GM19025 (cell line): ENCODE results near the gene SLK.

Source experiments
- ATAC-seq: cut with Tn5 transposase; IDR thresholded peaks from one replicate; pipeline ENCODE4 v1.9.1; 2021; ENCODE audit warnings: mild to moderate bottlenecking, low read depth, moderate library complexity; ENCODE audit not compliant: unreplicated experiment

SLK gene

GRCh38 chr10:104031631-104032030 is 64.7 kb downstream of the SLK start:
- ATAC-seq: no peak

GRCh38 chr10:104032144-104032775 is 65.3 kb downstream of the SLK start:
- no peak for ATAC-seq

DNA sequence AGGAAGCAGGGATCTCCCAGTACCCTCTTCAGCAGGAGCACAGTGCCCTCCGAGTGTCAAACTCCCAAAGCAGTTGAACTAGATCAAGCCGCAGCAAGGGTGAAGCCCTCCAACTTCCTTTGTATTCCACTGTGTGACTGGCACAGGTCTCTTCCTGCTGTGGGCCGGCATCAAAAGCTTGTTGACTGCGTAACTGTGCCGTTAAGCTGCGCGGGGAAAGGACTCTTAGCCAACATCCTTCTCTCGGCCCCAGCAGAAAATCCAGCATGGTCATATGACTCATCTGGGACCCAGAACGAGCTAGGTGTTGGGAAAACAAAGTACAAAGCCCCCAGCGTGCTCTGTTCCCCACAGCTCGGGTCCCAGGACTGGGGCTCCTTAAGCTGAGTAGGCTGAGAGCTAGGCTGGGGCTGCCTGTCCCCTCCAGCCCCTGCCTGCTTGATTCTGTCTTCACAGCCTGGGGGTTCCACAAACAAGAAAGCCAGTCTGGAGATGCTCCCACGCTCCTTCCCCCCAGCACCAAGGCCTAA is 66.5 kb downstream of the SLK start:
- ATAC-seq: no peak

DNA sequence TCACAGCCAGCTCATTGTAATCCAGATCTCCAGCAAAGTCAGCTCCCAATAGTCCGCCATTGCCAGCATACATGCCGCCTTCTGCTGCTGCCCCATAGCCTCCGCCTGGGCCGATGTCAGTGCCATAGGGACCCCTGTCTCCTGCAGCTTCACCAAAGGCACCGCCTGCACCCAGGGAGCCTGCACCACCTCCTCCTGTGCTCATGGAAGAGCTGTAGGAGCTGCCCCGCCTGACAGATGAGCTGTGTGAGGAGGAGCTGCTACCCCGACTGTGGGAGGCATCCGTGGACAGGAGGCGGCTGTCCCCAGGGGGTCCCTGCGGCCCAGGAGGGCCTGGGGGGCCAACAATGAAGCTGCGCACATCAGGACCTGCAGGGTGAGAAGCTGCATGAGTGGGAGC is 67.0 kb downstream of the SLK start:
- ATAC-seq: no peak

DNA sequence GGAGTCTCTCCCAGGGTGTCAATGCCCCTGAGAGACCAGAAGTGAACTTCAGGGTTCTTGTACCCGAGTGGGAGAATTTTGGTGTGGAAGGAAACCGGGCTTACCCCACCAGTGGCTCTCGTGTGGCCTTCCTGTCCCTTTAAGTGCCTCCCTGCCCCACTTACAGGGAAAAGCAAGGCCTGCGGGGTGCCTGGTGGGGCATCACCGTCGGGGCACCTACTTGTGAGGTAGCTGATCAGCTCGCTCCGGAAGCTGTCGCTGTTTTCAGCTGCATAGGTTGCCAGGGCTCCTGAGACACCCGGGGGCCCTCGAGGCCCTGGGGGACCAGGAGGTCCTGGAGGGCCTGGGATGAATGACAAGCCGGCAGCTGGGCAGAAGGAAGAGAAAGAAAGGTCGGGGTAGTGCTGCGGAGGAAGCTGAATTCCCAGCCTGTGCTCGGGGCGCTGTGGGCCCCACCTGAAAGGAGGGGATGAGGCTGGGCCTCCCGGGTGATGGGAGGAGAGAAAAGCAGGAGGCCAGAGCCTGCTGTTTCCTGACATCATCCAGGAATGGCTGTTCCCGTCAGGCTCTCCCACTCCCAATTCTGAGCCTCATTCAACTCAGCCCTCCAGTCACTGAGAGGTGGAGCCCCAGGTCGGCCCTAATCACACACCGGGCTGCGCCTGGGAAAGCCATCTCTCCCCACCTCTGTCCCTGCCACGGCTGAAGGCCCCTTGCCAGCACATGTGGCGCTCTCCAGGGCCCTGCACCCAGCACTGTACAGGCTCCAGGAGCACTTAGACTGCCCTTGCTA is 67.7 kb downstream of the SLK start:
- no peak for ATAC-seq

DNA sequence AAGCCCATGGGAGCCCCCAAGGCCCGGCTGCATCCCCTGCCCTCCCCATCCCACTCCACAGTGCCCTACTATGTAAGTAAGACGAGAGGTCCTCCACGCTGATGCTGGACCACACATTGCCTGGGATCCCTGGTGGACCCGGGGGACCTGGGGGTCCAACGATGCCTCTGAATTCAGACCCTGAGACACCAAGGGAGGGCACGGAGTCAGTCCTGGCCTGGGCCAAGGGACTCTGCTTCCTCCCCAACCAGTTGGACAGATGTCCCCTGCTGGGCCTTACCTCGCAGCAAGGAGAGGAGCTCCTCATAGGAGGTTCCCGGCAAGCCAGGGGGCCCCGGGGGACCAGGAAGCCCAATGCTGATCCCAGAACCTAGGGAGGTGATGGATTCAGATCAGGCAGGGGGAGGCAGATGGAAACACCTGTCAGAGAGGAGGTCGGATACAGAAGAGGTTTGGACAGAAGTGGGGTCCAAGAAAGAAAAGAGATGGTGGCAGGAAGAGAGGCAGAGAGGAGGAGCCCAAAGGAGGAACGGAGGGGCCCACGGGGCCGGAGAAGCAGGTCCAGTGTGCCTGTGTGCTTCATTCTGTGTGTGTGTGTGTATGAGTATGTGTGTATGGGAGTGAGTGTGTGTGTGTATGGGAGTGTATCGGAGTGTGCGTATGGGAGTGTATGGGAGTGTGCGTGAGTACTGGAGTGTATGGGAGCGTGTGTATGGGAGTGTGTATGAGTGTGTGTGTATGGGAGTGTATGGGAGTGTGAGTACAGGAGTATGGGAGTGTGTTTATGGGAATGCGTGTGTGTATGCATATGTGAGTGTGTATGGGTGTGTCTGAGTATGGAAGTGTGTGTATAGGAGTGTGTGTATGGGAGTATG is 68.5 kb downstream of the SLK start:
- no peak for ATAC-seq

DNA sequence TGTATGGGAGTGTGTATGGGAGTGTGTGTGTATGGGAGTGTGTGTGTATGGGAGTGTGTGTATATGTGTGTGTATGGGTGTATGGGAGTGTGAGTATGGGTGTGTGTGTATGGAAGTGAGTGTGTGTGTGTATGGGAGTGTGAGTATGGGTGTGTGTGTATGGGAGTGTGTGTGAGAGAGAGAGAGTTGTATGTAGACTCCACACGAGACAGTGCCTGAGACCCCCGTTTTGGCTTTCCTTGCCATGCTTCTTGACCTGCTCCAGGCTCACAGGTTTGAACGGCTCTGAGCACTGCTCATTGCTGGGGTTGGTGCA is 69.1 kb downstream of the SLK start:
- ATAC-seq: no peak

DNA sequence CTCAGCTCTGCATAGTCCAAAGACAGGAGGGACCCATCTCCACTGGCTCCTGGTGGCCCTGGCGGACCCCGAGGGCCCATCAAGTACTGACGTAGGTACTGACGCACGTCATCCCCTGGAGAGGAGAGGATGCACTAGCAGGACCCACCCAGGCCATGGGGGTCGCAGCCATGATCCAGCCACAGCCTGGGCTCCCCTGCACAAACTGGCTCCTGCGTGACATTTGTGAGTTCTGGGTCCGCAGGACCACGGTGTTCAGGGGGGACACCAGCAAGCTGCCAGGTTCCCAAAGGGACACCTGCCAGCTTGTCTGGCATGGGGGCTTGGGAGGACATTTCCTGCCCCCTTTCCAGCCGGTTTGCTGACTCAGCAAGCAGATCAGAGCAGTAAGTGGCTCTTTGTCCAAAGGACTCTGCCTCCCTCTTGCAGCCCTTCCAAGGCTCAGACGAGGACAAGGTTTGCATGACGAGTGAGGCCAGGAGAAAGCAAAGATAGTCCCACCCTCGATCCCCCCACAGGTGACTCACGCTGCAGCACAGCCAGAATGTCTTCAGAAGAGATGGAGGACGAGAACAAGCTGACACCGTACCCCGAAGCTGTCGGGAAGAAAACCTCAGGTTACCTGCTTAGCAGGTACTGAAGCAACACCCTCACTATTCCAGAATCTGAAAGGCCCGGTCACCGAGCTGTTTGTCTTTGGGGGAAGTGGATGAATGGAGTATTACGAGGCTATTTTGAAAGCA is 69.7 kb downstream of the SLK start:
- no peak for ATAC-seq

- ATAC-seq: no peak
Measured at GRCh38 chr10:104037261-104037951, 70.5 kb downstream of the SLK start.

GRCh38 chr10:104038537-104038936 is 71.6 kb downstream of the SLK start:
- no peak for ATAC-seq

DNA sequence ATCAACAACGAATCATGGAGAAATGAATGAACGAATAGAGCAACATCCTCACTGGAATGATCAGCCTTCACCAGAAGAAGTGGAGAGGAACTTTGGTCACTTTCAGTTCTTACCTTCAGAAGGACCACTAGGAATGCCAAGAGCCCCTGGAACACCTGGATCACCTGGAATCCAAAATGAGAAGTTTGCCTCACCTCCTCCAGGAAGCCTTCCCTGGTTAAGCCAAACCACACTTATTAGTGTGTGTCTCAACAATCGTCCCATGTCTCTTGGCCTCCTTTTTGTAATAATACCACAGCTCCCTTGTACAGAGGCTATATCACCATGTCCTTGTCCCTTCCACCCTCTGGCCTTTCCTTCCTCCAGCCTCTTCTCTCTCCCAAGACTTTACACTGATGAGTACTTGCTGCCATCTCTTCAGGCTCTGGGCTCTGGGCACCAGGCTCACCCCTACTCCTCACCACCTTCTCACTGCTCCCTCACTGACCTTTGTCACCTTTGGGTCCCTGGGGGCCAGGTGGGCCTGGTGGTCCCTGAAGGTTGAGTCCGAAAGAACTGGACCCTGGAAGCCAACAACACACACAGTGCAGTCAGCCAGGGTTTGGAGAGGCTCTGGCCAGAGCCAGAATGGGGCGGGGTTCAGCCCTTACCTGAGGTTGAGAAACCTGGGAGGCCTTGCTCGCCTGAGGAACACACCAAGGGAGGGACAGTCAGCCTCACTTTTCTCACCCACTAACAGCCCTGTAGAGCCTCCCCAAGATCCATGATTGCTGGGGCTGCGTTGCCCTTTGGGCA is 72.2 kb downstream of the SLK start:
- ATAC-seq: no peak

GRCh38 chr10:104040382-104040781 is 73.4 kb downstream of the SLK start:
- ATAC-seq: no peak

DNA sequence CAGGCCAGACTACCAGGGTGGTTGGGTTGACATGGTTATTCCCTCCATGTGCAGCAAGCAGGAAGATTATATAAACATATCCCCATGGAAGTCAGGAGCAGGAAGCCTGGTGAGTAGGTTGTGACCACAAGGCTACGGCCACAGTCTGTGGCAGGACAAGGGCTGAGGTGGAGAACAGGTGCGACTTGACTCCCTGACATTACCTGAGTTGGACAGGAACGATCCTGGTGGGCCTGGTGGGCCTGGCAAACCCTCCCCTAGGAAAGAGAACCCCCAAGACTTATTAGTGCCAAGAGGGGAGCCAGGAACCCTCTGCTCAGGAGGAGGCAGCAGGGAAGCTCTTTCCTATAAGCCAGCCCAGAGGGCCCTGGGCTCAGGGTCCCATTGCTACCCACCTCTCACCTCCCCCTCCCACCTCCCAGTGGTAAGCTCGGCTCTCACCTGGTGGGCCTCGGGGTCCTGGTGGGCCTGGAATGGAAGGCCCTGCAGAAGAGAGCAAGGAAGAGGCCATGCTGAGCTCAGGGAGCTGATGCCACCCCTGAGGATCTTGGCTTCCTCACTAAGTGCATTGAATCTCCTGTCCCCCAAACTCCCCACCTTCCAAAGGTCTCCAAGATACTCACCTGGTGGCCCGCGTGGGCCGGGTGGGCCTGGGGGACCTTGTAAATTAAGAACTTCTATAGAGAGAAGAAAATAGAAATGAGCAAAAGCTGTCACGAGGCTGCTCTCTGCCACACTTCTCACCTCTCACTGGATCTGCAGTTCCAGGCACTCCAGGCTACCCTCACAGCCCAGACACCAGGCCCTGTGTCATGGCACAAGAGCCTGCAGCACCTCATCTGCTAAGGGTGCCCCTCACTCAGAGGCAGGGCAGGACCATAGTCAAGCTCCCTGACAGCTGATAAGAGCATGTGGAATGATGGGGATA is 74.2 kb downstream of the SLK start:
- no peak for ATAC-seq

GRCh38 chr10:104041891-104042535 is 75.1 kb downstream of the SLK start:
- ATAC-seq: no peak

DNA sequence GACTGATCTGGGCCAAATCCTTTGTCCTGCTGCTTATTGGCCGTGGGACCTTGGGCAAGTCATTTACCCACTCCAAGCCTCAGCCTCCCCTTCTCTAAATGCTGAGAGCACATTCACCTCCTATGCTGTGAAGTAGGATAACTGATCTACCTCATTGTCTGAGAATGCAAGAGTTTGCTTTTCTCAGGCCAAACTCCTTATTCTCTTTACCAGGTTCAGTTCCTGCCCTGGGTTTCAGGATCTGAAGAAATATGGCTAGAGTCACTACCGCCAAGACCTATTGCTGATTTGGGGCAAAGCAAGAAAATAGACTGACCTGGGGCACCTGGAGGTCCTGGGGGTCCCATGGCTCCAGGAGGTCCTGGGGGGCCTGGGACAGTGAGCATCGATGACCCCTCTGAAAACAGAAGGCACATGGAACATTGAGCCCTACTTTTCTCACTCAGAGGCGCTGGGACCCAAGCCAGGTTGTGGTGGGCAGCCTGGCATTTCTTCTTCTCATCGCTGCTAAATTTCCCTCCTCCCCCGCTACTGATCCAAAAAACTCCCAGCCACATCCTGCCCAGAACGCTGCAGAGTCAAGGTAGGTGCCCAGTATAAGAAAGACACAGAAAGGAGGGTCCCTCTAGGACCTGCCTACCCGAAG is 76.4 kb downstream of the SLK start:
- ATAC-seq: no peak

DNA sequence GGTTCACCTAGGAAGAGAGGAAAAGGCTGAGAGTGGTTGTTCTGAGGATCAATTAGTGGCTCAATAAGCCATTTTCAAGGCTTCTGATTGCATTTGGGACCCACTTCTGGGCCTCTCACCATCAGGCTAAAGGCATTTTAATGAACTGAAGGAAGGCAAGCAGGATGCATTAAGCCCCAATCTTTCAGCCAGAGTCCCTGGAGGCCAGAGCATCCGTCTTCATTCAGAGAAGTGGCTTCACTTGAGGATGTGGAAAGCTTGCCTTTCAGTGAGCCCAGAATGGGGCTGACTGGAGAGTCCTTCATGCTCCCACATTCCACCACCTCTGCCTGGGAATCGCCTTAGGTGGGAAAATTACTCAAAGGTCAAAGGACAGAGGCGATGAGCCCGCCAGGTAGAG is 76.9 kb downstream of the SLK start:
- ATAC-seq: no peak
